ENCODE measurements around the gene PTCD3. TPM values are rescaled to one million over a fixed set of nuclear protein-coding genes. Genes with fewer than 3 reads are reported as not detected.

PTCD3 gene
- 90.7 TPM for total RNA-seq

- intact Hi-C loops (cut with DNase I), result no loop called here
- peak; percentile 99 for ATAC-seq
- DNase-seq (ENCODE audit: low spot score), result peak; percentile 96
Observed at GRCh38 chr2:86105969-86106945, at the start of gene PTCD3. Gene PTCD3, plus strand, starts transcription at chr2:86106235. Its CDS starts 13 bp downstream, at chr2:86106248.

GRCh38 chr2:86056590-86057331 lies 49.3 kb upstream of the PTCD3 start:
- ATAC-seq, result no peak
- no peak for DNase-seq (ENCODE audit: low spot score)

GRCh38 chr2:86062043-86062442 lies 44.0 kb upstream of the PTCD3 start:
- intact Hi-C loops (cut with DNase I), result loop anchor here (10.0 kb wide), 1 partner anchor 447 kb away; the partner anchor contains the start of genes C2orf68 and USP39
- DNase-seq (ENCODE audit: low spot score) (no peak), ATAC-seq (no peak)

More at GRCh38 chr2:86056590-86057331, 49.3 kb upstream of the PTCD3 start:
- intact Hi-C loops (cut with DNase I), result no loop called here

- intact Hi-C loops (cut with DNase I), result loop anchor here (10.0 kb wide), 1 partner anchor 449 kb away; the partner anchor contains the start of genes C2orf68 and USP39
- ATAC-seq (peak; percentile 61), DNase-seq (ENCODE audit: low spot score) (no peak)
Observed at GRCh38 chr2:86064006-86064405, 42.0 kb upstream of the PTCD3 start.

GRCh38 chr2:86065512-86065911 lies 40.5 kb upstream of the PTCD3 start:
- ATAC-seq (peak; percentile 67), DNase-seq (ENCODE audit: low spot score) (no peak)
- intact Hi-C loops (cut with DNase I), result loop anchor here (10.0 kb wide), 1 partner anchor 451 kb away; the partner anchor contains the start of genes C2orf68 and USP39

- ATAC-seq, result no peak
- intact Hi-C loops (cut with DNase I), result loop anchor here (10.0 kb wide), 1 partner anchor 451 kb away; the partner anchor contains the start of genes C2orf68 and USP39
- no peak for DNase-seq (ENCODE audit: low spot score)
Observed at GRCh38 chr2:86066007-86066578, 39.9 kb upstream of the PTCD3 start.

- intact Hi-C loops (cut with DNase I), result loop anchor here (10.0 kb wide), 1 partner anchor 452 kb away; the partner anchor contains the start of genes C2orf68 and USP39
- ATAC-seq (no peak), DNase-seq (ENCODE audit: low spot score) (no peak)
Observed at GRCh38 chr2:86066915-86067314, 39.1 kb upstream of the PTCD3 start.

- DNase-seq (ENCODE audit: low spot score), result no peak
- intact Hi-C loops (cut with DNase I), result loop anchor here (10.0 kb wide), 1 partner anchor 453 kb away; the partner anchor contains the start of genes C2orf68 and USP39
- no peak for ATAC-seq
Observed at GRCh38 chr2:86068136-86068588, 37.9 kb upstream of the PTCD3 start.

GRCh38 chr2:86068648-86069047 lies 37.4 kb upstream of the PTCD3 start:
- DNase-seq (ENCODE audit: low spot score) (no peak), ATAC-seq (no peak)
- intact Hi-C loops (cut with DNase I), result loop anchor here (10.0 kb wide), 1 partner anchor 454 kb away; the partner anchor contains the start of genes C2orf68 and USP39

- intact Hi-C loops (cut with DNase I), result loop anchor here (10.0 kb wide), 1 partner anchor 454 kb away; the partner anchor contains the start of genes C2orf68 and USP39
- ATAC-seq (no peak), DNase-seq (ENCODE audit: low spot score) (no peak)
Observed at GRCh38 chr2:86069091-86069685, 36.8 kb upstream of the PTCD3 start.

- intact Hi-C loops (cut with DNase I), result loop anchor here (10.0 kb wide), 2 partner anchors 355 to 455 kb away; partner anchors contain the start of genes C2orf68 and USP39
- no peak for DNase-seq (ENCODE audit: low spot score)
- no peak for ATAC-seq
Observed at GRCh38 chr2:86069783-86070339, 36.2 kb upstream of the PTCD3 start.

GRCh38 chr2:86070868-86071267 lies 35.2 kb upstream of the PTCD3 start:
- intact Hi-C loops (cut with DNase I), result loop anchor here (10.0 kb wide), 1 partner anchor 356 kb away; no protein-coding TSS in a partner anchor
- DNase-seq (ENCODE audit: low spot score) (no peak), ATAC-seq (no peak)

- peak; percentile 93 for ATAC-seq
- intact Hi-C loops (cut with DNase I), result loop anchor here (10.0 kb wide), 1 partner anchor 358 kb away; no protein-coding TSS in a partner anchor
- peak; percentile 85 for DNase-seq (ENCODE audit: low spot score)
Observed at GRCh38 chr2:86072271-86072858, 33.7 kb upstream of the PTCD3 start.

GRCh38 chr2:86073225-86073624 lies 32.8 kb upstream of the PTCD3 start:
- no peak for DNase-seq (ENCODE audit: low spot score)
- no peak for ATAC-seq
- intact Hi-C loops (cut with DNase I), result loop anchor here (10.0 kb wide), 1 partner anchor 358 kb away; no protein-coding TSS in a partner anchor

GRCh38 chr2:86074256-86074655 lies 31.8 kb upstream of the PTCD3 start:
- ATAC-seq (no peak), DNase-seq (ENCODE audit: low spot score) (no peak)
- intact Hi-C loops (cut with DNase I), result loop anchor here (10.0 kb wide), 1 partner anchor 359 kb away; no protein-coding TSS in a partner anchor

- no peak for ATAC-seq
- no peak for DNase-seq (ENCODE audit: low spot score)
- intact Hi-C loops (cut with DNase I), result loop anchor here (10.0 kb wide), 1 partner anchor 360 kb away; no protein-coding TSS in a partner anchor
Observed at GRCh38 chr2:86074811-86075210, 31.2 kb upstream of the PTCD3 start.

- no peak for ATAC-seq
- intact Hi-C loops (cut with DNase I), result loop anchor here (10.0 kb wide), 1 partner anchor 361 kb away; no protein-coding TSS in a partner anchor
Observed at GRCh38 chr2:86075886-86076285, 30.1 kb upstream of the PTCD3 start.

More at GRCh38 chr2:86075886-86076285, 30.1 kb upstream of the PTCD3 start:
- no peak for DNase-seq (ENCODE audit: low spot score)

Data from sciatic nerve (tissue), 2 donors.